SK-N-DZ (cell line): ENCODE results near the gene PNMA8C.
"Not testable (repeated sequence)": the region's sequence is repeated elsewhere in the genome, so short reads cannot be mapped to it uniquely, and the experiment has no call there.

Experiments used
- DNase-seq: peaks from one replicate; pipeline ENCODE4 v3.0.0-alpha.2; 2015; ENCODE audit warnings: low spot score

The PNMA8C gene

DNA sequence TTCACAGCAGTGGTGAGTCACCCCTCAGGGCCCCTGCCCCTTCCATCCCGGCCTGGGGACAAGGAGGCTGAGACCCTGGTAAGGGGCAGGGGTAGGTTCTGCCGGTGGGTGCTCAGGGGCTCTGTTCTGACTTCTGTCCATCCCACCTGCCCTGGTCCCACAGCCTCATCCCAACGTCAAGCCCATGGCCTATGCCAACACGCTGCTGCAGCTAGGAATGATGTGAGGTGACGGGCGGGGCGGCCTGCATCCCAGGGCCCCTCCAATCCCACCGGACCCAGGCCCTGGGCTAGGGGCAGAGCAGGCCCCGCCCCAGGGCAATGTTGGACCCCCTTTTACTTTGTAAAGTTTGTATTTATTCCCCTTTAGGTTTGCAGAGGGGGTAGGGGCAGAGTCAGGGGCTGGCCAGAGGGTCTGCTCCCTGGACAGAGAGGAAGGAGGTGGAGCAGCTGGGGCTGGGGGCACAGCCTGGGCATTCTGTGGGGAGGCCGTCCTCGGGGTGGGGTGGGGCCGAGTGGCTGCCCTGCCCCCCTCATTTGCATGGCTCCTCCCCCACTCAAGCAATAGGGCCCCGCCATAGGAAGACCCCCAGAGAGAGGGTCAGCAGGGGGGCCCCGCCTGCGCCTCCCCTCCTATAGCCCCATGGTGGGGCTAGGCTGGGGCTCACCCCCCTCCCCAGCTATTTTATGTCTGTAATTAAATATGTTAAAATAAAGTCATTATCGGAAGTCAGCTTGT lies 38.4 kb downstream of the PNMA8C start:
- no peak for DNase-seq

DNA sequence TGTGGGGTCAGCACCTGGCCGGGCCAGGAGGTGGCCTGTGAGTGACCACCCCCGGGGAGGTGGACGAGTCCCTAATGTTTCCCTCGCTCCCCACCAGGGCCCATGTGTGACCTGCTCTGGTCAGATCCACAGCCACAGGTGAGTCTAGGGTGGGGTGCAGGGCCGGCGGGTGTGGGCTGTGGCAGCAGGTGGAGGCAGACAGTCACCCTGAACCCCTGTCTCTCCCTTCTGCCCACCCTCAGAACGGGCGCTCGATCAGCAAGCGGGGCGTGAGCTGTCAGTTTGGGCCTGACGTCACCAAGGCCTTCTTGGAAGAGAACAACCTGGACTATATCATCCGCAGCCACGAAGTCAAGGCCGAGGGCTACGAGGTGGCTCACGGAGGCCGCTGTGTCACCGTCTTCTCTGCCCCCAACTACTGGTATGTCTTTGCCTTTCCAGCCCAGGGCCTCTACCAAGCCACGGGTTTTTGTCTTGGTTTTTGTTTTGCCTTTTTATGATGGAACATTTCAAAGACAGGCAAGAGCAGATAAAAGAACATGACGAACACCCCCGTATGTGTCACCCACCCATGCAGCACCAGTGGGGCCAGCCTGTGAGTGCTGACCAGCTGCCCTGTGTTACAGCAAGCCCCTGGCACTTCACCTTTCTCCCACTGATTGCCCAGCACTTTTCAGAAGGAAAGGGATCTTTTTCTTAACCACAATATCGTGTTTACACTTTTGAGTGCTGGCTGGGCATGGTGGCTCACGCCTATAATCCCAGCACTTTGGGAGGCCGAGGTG lies 40.2 kb downstream of the PNMA8C start:
- no peak for DNase-seq

DNA sequence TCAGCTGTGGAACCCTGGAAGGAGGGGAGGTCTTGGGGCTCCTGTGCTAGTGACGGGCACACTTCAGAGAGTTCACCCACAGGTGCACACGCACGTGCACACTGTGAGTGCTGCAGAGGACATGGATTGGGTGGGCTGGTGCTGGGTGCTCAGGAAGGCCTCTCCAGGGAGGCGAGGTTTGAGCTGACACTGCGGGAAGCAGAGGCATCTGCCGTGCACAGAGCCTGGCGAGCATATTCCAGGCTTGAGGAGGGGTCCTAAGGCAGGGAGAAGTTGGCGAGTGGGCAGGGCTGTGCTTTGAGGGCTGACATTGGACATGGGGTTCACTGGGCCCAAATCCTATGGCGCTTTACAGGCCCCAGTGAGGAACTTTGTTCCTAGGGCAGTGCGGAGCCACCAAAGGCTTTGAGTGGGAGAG lies 41.0 kb downstream of the PNMA8C start:
- no peak for DNase-seq

DNA sequence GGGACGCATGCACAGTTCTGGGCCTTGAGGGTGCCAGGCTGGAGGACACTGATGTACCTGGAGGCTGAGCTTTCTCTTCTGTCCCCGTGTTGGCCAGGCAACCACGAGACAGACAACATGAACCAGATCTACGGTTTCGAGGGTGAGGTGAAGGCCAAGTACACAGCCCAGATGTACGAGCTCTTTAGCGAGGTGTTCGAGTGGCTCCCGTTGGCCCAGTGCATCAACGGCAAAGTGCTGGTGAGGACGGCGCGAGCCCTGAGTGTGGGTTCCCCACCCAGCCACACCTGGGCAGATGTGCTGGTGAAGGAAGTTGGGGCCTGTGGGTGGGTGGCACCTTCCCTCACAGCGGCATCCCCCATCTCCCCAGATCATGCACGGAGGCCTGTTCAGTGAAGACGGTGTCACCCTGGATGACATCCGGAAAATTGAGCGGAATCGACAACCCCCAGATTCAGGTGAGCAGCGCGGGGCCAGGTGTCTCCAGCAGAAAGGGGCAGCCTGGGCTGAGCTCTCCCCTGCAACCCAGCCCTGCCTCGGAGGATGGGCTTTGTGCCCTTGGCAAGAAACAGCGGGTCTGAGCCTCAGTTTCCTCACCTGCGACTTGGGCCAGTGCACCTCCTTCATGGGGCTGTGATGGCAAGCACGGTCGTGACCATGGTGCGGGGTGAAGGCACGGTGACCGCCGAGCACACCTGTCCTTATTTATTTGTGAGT lies 41.6 kb downstream of the PNMA8C start:
- no peak for DNase-seq

DNA sequence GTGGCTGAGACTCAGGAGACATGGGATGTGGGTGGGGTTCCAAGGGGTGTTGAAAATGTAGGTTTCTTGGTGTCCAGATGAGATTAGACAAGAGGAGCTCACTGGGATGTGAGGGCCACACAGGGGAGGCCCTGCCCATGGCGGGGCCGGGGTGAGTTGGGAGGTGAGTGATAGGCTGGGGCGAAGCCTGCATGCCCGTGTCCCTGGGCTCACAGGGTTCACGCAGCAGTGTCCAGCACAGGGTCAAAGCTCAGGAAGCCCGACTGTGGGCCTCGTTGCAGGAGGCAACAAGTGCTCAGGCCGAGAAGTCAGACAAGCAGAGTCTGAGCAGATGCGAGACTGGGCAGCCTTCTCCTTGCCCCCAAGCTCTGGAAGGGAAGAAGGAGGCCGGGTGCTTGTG lies 42.6 kb downstream of the PNMA8C start:
- no peak for DNase-seq

DNA sequence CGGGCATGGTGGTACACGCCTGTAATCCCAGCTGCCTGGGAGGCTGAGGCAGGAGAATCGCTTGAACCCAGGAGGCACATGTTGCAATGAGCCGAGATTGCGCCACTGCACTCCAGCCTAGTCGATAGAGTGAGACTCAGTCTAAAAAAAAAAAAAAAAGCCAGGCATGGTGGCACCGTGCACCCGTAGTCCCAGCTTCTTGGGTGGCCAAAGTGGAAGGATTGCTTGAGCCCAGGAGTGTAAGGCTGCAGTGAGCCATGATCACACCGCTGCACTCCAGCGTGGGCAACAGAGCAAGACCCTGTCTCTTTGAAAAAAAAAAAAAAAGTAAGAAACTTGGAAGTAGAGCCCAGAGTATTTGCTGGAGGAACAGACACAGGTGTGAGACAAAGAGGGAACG lies 43.1 kb downstream of the PNMA8C start:
- DNase-seq: no peak

DNA sequence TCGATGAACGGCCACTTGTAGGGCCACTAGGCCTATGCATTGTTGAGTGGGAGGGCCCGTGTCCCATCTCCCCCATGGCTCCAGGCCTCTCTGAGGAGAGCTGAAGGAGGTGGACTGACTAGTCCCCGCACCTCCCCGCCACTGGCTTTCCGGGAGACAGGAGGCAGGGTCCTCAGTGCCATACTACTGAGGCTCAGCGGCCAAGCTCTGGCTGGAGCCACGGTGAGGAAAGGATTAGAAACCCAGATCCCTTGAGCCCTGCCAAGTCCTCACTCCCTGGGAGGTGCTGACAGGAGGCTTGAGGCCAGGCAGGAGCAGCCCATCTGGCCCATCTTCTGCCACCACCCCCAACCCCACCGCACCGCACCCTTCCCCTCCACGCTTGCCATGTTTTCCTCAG lies 44.3 kb downstream of the PNMA8C start:
- no peak for DNase-seq

DNA sequence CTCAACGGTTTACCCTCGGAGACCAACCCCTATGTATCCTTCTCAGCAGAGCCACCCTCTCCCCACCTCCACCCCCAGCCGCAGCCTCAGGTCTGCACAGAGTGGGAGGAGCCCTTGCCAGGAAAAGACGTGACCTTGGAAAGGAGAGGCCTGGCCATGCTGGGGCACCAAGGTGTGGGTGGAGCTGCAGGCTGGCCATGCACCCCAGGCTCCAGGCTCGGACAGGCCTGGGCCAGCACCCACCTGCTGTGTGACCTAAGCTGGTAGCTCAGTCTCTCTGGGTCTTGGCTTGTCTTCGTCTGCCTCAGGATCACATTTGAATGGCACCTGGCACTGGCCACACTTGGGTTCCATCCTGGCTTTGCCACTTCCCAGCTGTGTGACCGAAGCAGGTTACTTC lies 44.9 kb downstream of the PNMA8C start:
- DNase-seq: no peak

DNA sequence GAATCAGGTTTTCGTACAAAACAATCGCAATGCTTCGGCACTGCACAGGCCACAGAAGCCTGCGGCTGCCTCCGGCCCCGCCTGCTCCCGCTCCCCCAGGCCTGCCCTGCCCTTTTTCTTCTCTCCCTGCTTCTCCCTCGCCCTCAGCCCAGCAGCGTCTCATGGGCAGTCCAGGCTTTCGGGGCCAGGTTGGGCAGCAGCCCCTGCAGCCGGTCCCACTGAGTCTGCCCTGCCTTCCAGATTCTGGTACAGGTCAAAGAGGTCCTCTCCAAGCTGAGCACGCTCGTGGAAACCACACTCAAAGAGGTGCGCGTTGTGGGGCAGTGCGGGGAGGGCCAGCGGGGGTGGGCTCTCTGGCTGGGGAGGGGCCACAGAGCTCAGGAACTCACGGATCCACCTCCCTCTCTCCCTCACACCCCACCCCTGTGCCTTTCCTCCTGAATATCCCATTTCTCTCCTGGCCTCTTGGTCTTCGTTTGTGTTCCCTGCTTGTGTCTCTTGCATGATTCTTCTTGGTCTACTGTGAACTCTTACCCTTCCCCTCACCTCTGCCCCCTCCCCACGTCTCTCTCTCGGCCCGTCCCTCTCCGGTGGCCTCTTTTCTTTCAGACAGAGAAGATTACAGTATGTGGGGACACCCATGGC lies 45.4 kb downstream of the PNMA8C start:
- no peak for DNase-seq

DNA sequence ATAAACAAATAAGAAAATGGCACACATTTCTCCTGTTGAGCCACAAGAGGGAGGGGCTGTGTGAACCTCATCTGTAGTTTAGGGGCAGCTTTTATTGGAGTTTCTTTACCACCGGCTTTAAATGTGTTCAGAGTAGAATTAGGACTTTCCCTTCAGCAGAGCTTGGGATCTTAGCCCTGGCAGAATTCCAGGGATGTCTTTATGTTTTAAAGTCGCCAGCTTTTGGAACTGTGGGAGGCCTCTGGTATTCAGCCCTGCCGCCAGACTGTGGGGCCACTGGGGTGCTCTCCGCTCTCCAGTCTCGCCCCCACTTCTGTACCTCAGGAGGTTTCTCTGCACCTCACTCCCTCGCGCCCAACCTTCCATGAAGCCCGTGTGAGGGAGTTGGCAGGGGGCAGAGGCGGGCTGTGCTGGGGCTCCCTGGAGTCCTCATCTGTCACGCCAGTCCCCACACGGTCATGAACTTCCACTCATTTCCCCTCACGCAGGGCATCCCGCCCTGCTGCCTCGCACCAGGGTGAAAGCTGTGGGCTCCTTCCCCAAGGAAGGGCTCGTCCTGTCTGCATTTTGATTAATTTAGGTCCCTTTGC lies 46.9 kb downstream of the PNMA8C start:
- no peak for DNase-seq

DNA sequence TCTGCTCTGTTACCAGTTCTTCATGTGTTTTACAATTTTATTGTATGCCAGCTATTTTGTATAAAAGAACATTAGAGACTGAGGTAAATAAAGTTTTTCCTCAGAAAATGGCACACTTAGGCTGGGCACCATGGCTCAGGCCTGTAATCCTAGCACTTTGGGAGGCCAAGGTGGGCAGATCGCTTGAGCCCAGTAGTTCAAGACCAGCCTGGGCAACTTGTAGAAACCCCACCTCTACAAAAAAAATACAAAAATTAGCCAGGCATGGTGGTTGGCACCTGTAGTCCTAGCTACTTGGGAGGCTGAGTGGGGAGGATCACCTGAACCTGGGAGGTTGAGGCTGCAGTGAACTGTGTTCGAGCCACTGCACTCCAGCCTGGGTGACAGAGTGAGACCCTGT lies 47.4 kb downstream of the PNMA8C start:
- DNase-seq: no peak

DNA sequence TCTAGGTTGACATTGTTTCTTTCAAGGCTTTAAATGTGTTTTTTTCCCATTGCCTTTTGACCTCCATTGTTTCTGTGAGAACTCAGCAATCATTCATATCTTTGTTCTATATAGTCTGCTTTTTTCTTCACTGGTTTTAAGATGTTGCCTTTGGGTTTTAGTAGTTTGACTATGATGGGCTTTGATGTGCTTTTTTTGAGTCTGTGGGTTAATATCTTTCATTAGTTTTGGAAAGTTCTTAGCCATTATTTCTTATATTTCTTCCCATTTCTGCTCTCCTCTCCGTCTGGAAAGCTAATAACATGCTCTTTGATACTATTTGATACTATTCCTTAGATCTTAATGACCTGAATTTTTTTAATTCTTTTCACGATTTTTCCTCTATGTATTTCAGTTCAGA lies 48.0 kb downstream of the PNMA8C start:
- no peak for DNase-seq

DNA sequence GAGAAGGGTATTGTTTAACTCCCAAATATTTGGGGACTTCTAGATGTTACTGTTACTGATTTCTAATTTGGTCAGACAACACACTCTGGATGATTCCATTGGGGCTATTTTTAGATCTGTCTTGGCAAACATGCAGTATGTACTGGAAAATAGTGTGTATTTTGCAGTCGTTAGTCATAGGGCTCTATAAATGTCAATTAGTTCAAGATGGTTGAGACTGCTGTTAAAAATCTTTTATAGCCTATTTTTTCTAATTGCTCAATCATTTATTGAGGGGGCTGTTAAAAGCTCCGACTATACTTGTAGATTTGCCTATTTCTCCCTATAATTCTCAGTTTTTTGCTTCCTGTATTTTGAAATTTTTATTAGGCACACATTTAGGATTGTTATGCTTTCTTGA lies 50.5 kb downstream of the PNMA8C start:
- DNase-seq: no peak

DNA sequence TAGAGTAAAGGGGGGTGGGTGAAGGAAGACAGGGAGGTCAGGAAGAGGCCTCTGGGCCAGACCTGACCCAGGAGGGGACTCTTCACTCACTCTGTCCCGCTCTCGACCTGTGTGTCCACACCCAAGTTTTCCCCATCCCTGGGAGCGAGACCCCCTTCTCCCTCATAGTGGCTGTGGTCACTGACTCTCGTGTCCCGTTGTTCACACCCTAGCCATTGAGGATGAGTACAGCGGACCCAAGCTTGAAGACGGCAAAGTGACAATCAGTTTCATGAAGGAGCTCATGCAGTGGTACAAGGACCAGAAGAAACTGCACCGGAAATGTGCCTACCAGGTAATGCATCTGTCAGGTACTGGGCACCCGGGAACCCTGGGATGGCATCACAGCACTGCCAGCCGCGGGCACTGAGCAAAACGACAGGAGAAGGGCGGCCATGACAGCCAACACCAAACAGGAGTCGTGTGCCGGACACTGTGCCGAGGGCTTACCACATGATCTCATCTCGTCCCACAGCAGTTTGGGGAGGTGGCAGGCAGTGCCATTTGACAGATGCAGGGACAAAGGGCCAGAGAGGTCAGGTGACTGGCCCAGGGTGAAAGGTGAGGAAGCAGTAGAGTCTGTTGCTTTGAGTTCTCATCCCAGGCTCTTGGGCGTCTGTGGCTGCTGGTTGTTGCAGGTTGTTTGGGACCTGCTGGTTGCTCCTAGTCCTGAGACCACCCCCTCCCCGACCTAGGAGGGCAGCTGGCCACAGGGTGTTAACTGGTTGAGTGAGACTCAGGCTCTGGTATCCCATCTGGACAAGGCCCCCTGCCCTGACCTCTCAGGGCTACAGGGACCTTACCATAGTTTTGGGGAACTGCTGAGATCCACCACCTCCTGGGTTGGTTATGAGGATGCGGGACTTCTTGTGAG lies 52.2 kb downstream of the PNMA8C start:
- DNase-seq: no peak

DNA sequence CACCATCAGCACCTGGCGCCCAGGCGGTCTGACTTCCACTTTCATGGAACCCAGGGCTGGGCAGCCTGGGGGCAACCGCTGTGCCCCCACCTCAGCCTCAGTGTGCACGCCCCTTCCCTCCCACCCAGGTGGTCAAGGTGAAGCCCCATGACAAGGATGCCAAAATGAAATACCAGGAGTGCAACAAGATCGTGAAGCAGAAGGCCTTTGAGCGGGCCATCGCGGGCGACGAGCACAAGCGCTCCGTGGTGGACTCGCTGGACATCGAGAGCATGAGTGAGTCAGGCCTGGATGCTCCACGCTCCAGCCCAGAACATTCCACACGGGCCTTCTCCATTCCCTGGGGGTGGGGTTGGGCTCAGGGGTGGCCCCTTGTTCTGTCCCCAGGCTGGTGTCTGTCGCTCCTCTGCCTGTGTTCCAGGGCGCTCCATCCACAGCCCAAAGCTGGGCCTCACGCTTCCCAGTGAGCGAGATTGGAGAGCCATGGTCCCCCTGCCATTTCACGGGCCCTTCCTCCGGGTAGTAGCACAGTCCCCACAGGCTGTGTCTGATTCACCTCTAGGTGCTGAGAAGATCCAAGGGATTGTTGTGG lies 53.2 kb downstream of the PNMA8C start:
- not testable (repeated sequence) for DNase-seq
